Iris pigment epithelial cell (primary cell): ENCODE measurements around the gene DPP7.

Experiments
- DNase-seq: peaks from one replicate; pipeline ENCODE4 v3.0.0-alpha.2; 2011; ENCODE audit warnings: low read depth

Gene DPP7

GRCh38 chr9:137111788-137112563 is 2.6 kb downstream of the DPP7 start:
- no peak for DNase-seq

GRCh38 chr9:137110911-137111787 is 3.4 kb downstream of the DPP7 start:
- DNase-seq: no peak

- no peak for DNase-seq
Measured at GRCh38 chr9:137110147-137110910, 4.2 kb downstream of the DPP7 start.

DNA sequence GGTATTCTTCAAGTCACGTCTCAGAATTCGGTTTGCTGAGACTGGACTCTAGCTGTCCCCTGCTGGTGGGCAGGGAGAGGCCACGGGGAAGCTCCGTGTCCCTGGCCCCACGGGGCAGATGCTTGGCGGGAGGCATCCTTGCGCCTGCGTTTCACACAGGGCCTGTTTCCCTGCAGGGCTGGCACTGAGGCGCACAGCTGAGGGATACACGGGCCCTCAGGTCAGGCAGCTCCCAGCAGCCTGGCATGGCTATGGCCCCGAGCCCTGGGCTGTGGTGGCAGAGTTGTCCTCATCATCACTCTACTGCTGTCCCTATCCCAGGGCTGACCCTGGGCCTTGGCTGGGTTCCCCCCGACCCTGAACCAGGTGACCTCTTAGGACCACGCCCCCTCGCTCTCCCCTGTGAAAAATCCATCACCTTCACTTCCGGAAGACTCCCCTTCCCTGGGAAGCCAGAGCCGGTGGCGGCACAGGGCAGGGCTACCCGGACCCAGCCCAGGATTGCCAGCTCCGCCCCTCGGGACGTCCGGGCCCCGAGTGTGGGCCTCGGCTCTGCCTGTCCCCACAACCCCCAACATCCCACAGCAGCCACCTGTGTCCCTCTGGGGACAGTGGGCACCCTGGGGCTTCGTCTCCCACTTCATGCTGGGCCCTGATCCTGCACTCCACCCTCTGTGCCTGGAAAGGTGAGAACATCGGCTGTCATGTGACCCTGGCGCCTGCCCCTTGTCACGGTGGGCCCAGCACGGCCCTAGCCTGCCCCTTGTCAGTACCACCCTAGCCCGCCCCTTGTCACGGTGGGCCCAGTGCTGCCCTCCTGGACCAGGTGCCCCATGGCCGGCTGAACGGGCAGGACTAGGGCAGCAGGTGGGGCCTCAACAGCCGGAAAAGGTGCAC is 5.0 kb downstream of the DPP7 start:
- DNase-seq: no peak

DNA sequence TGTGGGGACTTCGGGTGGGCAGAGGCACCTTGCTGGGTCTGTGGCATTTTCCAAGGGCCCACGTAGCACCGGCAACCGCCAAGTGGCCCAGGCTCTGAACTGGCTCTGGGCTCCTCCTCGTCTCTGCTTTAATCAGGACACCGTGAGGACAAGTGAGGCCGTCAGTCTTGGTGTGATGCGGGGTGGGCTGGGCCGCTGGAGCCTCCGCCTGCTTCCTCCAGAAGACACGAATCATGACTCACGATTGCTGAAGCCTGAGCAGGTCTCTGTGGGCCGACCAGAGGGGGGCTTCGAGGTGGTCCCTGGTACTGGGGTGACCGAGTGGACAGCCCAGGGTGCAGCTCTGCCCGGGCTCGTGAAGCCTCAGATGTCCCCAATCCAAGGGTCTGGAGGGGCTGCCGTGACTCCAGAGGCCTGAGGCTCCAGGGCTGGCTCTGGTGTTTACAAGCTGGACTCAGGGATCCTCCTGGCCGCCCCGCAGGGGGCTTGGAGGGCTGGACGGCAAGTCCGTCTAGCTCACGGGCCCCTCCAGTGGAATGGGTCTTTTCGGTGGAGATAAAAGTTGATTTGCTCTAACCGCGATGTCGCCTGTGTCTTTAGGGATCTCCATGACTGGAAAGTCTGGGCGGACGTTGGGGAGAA is 5.8 kb downstream of the DPP7 start:
- DNase-seq: no peak

GRCh38 chr9:137107982-137108381 is 6.6 kb downstream of the DPP7 start:
- DNase-seq: no peak

- DNase-seq: no peak
Measured at GRCh38 chr9:137107312-137107921, 7.1 kb downstream of the DPP7 start.

DNA sequence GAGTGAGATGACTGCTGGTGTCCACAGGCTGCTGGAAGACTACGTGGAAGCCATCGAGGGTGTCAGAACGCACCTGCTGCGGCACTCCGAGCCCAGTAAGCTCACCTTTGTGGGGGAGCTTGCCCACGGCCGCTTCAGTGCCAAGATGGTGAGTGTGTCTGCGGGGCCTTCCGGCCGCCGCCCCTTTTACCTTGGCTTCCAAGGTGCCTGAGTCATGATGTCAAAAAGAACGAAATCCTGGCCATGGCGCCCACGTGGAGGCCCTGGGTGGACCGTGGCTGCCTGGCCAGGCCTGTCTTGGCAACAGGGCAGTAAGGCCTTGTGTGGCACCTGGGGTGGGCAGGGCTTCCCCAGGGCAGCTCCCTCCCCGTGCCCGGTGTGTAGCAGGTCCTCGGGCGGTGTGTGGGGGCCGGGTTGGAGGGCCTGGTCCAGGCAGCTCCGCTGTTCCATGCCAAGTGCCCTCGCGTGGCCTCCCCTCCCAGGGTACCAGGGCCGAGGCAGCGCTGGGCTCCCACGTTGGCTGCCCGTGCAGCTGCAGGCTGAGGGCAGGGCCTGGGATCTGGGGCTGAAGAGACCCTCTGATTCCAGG is 7.8 kb downstream of the DPP7 start:
- DNase-seq: no peak

GRCh38 chr9:137105814-137106661 is 8.5 kb downstream of the DPP7 start:
- no peak for DNase-seq

DNA sequence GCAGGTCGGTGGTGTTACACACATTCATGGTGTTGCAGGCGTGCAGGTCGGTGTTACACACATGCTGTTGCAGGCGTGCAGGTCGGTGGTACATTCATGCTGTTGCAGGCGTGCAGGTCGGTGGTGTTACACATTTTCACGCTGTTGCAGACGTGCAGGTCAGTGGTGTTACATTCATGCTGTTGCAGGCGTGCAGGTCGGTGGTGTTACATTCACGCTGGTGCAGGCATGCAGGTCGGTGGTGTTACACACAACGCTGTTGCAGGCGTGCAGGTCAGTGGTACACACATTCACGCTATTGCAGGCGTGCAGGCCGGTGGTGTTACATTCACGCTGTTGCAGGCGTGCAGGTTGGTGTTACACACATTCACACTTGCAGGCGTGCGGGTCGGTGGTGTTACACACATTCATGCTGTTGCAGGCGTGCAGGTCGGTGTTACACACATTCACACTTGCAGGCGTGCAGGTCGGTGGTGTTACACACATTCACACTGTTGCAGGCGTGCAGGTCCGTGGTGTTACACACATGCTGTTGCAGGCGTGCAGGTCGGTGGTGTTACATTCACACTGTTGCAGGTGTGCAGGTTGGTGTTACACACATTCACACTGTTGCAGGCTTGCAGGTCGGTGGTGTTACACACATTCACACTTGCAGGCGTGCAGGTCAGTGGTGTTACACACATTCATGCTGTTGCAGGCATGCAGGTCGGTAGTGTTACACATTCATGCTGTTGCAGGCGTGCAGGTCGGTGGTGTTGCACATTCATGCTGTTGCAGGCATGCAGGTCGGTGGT is 11.1 kb downstream of the DPP7 start:
- DNase-seq: no peak

DNA sequence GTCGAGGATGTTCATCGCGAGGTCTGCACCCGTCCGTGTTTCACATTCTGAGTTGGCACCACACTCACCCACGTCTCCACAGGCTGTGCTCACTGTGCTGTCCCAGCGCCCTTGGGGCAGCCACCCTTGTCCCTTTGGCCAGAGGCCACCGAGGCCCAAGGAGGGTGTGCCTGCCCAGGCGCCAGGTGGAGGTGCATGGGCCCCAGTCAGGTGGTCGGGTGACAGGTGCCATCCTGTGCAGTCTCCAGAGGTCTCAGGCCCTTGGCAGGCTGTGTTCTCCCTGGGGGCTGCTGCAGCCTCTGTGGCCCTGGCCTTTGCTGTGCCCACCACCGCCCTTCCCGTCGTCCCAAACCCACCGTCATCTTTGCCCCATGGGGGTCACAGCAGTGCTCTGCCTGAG is 15.3 kb downstream of the DPP7 start:
- DNase-seq: no peak

DNA sequence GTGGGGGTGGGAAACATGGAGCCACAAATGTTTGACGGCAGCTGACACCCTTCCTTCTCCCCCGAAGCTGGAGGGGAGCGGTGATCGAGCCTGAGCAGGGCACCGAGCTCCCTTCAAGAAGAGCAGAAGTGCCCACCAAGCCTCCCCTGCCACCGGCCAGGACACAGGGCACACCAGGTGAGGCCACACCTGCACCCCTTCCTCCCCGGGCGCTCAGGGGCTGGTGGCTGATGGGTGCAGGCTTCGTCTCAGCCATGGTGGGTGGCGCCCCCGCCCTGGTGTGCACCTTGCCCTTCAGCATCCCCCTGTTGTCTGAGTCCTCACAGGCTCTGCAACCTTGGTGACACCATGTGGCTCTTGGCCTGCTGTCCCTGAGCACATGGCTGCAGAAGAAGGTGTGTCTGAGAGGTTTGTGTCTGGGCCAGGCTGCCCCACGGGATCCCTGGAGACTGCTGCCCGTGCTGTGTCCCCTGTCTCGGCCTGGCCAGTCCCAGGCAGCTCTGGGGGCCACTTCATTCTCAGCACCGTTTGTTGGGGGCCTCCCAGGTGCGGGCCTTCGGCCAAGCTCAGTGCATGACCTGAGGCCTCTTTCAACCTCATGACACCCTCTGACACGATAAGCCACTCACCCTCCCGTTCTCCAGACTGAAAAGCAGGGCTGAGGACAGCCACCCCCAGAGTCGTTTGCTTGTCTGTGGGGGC is 16.6 kb downstream of the DPP7 start:
- no peak for DNase-seq

DNA sequence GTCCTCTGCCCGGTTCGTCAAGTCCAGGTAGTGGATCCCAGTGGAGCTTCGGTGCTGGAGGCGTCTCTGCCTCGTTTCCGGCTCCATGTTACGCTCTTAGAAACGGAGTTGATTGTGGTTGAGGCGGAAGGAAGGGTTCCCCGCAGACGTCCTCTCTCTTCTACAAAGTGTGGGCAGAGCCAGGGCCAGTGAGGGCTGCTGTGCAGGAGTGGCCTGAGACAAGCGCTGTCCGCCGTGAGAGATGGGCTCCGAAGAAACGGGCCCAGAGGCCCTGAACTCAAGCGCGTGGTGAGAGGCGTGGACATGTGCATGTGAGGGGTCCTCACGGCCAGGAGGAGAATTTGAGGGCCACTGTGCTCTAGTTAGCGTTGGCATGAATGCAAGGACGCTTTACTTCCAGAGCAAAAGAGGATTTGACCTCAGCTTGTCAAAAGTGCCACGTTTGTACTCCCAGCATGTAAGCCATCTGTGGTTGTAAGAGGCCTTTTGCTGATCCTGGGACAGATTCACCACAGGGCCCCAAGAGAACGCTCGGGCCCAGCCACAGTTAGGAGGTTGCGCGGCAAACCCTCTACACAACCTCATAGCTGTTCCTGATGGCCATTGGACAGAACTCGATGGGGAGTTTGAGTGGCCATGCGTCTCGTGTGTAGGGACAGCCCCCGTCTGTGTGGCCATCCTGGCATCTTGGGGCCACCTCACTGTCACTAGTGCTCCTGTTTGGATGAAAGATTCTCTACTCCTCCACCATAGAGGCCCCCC is 17.6 kb downstream of the DPP7 start:
- no peak for DNase-seq

DNA sequence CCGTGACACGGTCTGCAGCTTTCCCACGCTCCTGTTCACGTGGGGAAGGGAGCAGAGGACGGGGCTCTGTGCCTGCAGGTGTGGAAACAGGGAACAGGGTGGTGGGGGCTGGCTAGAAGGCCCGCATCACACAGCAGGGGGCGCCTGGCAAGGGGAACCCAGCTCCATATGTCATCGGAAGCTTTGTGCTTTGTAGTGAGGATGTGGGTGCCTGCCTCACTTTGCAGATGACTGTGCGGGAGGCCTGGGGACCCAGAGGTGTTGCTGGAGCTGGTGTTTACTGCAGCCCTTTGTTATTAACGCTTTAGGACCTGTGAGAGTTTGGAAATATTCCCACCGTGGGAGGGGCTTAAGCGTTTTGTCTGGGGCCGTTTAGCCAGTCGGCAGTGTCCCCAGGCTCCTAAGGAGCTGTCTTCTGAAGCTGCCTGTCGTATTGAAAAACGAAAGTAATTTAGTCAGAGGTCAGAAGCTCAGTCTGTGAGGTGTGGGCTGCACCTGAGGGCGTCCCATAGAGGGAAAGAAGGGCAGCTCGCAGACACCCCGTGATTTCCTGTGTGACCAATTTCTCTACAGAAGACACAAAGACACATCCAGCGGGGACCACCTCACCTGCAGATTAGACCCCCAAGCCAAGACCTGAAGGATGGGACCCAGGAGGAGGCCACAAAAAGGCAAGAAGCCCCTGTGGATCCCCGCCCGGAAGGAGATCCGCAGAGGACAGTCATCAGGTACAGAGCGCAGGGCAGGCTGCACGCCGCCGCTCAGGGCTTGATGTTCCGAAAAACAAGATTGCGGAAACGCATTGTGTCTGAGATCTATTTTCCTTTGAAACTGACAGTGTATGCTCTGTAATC is 18.6 kb downstream of the DPP7 start:
- DNase-seq: no peak

GRCh38 chr9:137089232-137089947 is 25.1 kb downstream of the DPP7 start:
- DNase-seq: no peak
